ENCODE measurements around the gene HOXB4.

HOXB4 gene

GRCh38 chr17:48593126-48593829 is 15.1 kb upstream of the HOXB4 start, which contains the start of gene HOXB5:
HOXB5 (minus strand) TSS chr17:48593779; CDS start chr17:48593682, 97 bp downstream.
- TF ChIP-seq CTCF (IDR thresholded peaks at IDR 0.05; ENCODE audit: low read depth, low read length): no peak
- no peak for TF ChIP-seq MYC (IDR thresholded peaks at IDR 0.05; ENCODE audit: low read depth, low read length)
- TF ChIP-seq MAX (IDR thresholded peaks at IDR 0.05; ENCODE audit: low read depth, low read length): no peak
- no peak within 1 kb of the TSS for H3K4me3 ChIP-seq (ENCODE audit: low read depth, low read length)
- no peak for DNase-seq (ENCODE audit: low read depth)

GRCh38 chr17:48592577-48592976 is 14.4 kb upstream of the HOXB4 start:
- H3K4me3 ChIP-seq (ENCODE audit: low read depth, low read length): no peak overlapping the region
- no peak for DNase-seq (ENCODE audit: low read depth)
- TF ChIP-seq POLR2A (IDR thresholded peaks at IDR 0.05; ENCODE audit: extremely low read depth, insufficient read length) (no peak), MYC (IDR thresholded peaks at IDR 0.05; ENCODE audit: low read depth, low read length) (no peak), MAX (IDR thresholded peaks at IDR 0.05; ENCODE audit: low read depth, low read length) (no peak), CTCF (IDR thresholded peaks at IDR 0.05; ENCODE audit: low read depth, low read length) (no peak)

- no peak overlapping the region for H3K4me3 ChIP-seq (ENCODE audit: low read depth, low read length)
- DNase-seq (ENCODE audit: low read depth): no peak
- no peak for TF ChIP-seq CTCF (IDR thresholded peaks at IDR 0.05; ENCODE audit: low read depth, low read length)
- no peak for TF ChIP-seq POLR2A (IDR thresholded peaks at IDR 0.05; ENCODE audit: extremely low read depth, insufficient read length)
- TF ChIP-seq MYC (IDR thresholded peaks at IDR 0.05; ENCODE audit: low read depth, low read length): no peak
- no peak for TF ChIP-seq MAX (IDR thresholded peaks at IDR 0.05; ENCODE audit: low read depth, low read length)
Measured at GRCh38 chr17:48592057-48592514, 13.9 kb upstream of the HOXB4 start.

- no peak for DNase-seq (ENCODE audit: low read depth)
- TF ChIP-seq POLR2A (IDR thresholded peaks at IDR 0.05; ENCODE audit: extremely low read depth, insufficient read length): no peak
- TF ChIP-seq MAX (IDR thresholded peaks at IDR 0.05; ENCODE audit: low read depth, low read length): no peak
- TF ChIP-seq MYC (IDR thresholded peaks at IDR 0.05; ENCODE audit: low read depth, low read length): no peak
- no peak for TF ChIP-seq CTCF (IDR thresholded peaks at IDR 0.05; ENCODE audit: low read depth, low read length)
- no peak overlapping the region for H3K4me3 ChIP-seq (ENCODE audit: low read depth, low read length)
Measured at GRCh38 chr17:48591255-48592056, 13.3 kb upstream of the HOXB4 start.

- TF ChIP-seq POLR2A (IDR thresholded peaks at IDR 0.05; ENCODE audit: extremely low read depth, insufficient read length) (no peak), MAX (IDR thresholded peaks at IDR 0.05; ENCODE audit: low read depth, low read length) (no peak), CTCF (IDR thresholded peaks at IDR 0.05; ENCODE audit: low read depth, low read length) (no peak), MYC (IDR thresholded peaks at IDR 0.05; ENCODE audit: low read depth, low read length) (no peak)
- no peak for DNase-seq (ENCODE audit: low read depth)
- no peak overlapping the region for H3K4me3 ChIP-seq (ENCODE audit: low read depth, low read length)
Measured at GRCh38 chr17:48590607-48591161, 12.5 kb upstream of the HOXB4 start.
